Fibroblast of lung (primary cell): ENCODE results near the gene BCAS1. TPM values are rescaled to one million over a fixed set of nuclear protein-coding genes. Genes with fewer than 3 reads are reported as not detected.

Source experiments
- DNase-seq, 2 donors: peaks; one replicate each; pipeline versions ENCODE4 v3.0.0 to v3.0.0-alpha.2; 2010; ENCODE audit warnings: low read depth in 2 of 2
- H2AFZ ChIP-seq: 2 replicates; pipeline ENCODE4 v1.5.1; 2012; ENCODE audit warnings: low read length, control low read depth, inconsistent platforms
- H3K27ac ChIP-seq: 2 replicates; pipeline ENCODE4 v1.5.1; 2011; ENCODE audit warnings: low read length, control low read depth; ENCODE audit not compliant: insufficient read depth
- H3K27me3 ChIP-seq: 2 replicates; pipeline ENCODE4 v1.5.1; 2011; ENCODE audit warnings: mild to moderate bottlenecking, low read length; ENCODE audit not compliant: control insufficient read depth, insufficient read depth
- H3K36me3 ChIP-seq: 2 replicates; pipeline ENCODE4 v1.5.1; 2011; ENCODE audit warnings: low read length; ENCODE audit not compliant: control insufficient read depth, insufficient read depth
- H3K4me1 ChIP-seq: 2 replicates; pipeline ENCODE4 v1.5.1; 2011; ENCODE audit warnings: low read length; ENCODE audit not compliant: control insufficient read depth, insufficient read depth; ENCODE audit errors: extremely low read depth
- H3K4me2 ChIP-seq: 2 replicates; pipeline ENCODE4 v1.5.1; 2011; ENCODE audit warnings: low read length, control low read depth; ENCODE audit not compliant: insufficient read depth; ENCODE audit errors: extremely low read depth
- H3K4me3 ChIP-seq, 4 experiments: fragments of 200-600 bp in 1 of 4; sonication (generic) in 1 of 4; replicated peaks in 1 of 4; 2 replicates each; pipeline ENCODE4 v1.5.1; 2011 to 2016; ENCODE audit warnings: low read length in 4 of 4, low read depth in 3 of 4, mild to moderate bottlenecking in 3 of 4, control low read depth in 2 of 4, inconsistent platforms in 1 of 4, mixed read lengths in 1 of 4; ENCODE audit not compliant: insufficient read depth in 1 of 4; ENCODE audit errors: control extremely low read depth in 1 of 4
- H3K79me2 ChIP-seq: 2 replicates; pipeline ENCODE4 v1.5.1; 2012; ENCODE audit warnings: mild to moderate bottlenecking, low read length, inconsistent platforms; ENCODE audit not compliant: control insufficient read depth, insufficient read depth
- H3K9ac ChIP-seq: 2 replicates; pipeline ENCODE4 v1.5.1; 2011; ENCODE audit warnings: mild to moderate bottlenecking, low read length, control low read depth; ENCODE audit not compliant: insufficient read depth
- H3K9me3 ChIP-seq: 2 replicates; pipeline ENCODE4 v1.5.1; 2012; ENCODE audit warnings: low read depth, low read length; ENCODE audit not compliant: control insufficient read depth, insufficient read depth
- H4K20me1 ChIP-seq: 2 replicates; pipeline ENCODE4 v1.5.1; 2011; ENCODE audit warnings: low read length; ENCODE audit not compliant: control insufficient read depth, insufficient read depth; ENCODE audit errors: extremely low read depth
- EZH2 ChIP-seq: IDR thresholded peaks from 2 replicates; pipeline ENCODE4 v1.5.1; 2012; ENCODE audit warnings: low read length, control low read depth, mild to moderate bottlenecking; ENCODE audit errors: missing control alignments
- polyA plus RNA-seq, 2 donors: library from polyadenylated mRNA; depleted of rRNA in 1 of 2; stranded (reverse) in 1 of 2; unstranded in 1 of 2; fragments of >200 nt; gene quantifications; 2 replicates each; pipeline ENCODE4 v1.2.1, GENCODE V29; 2011 to 2012; ENCODE audit warnings: missing spikeins in 1 of 2
- total RNA-seq: library from RNA; depleted of rRNA; stranded (reverse); fragments of >200 nt; gene quantifications from 2 replicates; pipeline ENCODE4 v1.2.1, GENCODE V29; 2014
- TF ChIP-seq, protein P1 (sequence below), 2 donors: IDR thresholded peaks in 1 of 2; conservative IDR thresholded peaks in 1 of 2; 1 replicate in 1 of 2; 2 replicates in 1 of 2; pipeline ENCODE4 v1.5.1; 2011 to 2012; ENCODE audit warnings: low read length in 2 of 2, control low read depth in 1 of 2, inconsistent platforms in 1 of 2, low read depth in 1 of 2, mild to moderate bottlenecking in 1 of 2

BCAS1 gene
- total and polyA plus RNA-seq, 2 donors (not counting 1 experiment from before 2014, with no cell fraction given) = 0.17 TPM; not detected in 1

DNA sequence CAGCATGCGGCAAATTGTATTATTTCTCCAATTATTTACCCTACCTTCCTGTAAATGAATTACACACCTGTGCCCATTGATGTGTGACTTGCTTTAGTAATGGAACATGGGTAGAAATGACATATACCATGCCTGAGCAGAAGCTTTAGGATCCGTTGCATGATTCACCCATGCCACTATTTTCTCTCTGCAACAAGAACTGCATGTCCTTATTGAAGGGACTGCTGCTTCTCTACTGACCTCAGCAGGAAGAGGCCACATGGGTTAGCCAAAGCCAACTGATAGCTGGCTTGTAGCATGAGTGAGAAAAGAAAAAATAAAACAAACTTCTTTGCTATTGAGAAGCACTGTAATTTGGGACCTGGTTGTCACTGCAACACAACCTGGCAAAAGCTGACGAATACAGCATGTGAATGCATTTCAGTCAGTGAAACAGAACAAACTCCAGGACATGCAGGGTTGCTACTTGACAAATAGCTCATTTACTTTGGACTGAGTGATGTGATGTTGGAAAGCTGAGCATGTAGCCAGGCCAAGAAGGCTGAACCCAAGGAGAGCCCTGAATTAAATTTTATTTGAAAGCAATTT lies 99.2 kb downstream of the BCAS1 start:
- H3K4me3 ChIP-seq = no peak overlapping the region
- no peaks in the 10 kb centered on the region for H3K4me1 ChIP-seq
- H3K4me2 ChIP-seq = no peak overlapping the region
- H3K9me3 ChIP-seq = no peaks in the 10 kb centered on the region
- H2AFZ ChIP-seq = no peak overlapping the region
- H3K27me3 ChIP-seq = no peaks in the 10 kb centered on the region
- no peak for DNase-seq
- no peaks in the 10 kb centered on the region for H3K79me2 ChIP-seq
- H4K20me1 ChIP-seq = no peaks in the 10 kb centered on the region
- H3K36me3 ChIP-seq = no peaks in the 10 kb centered on the region
- no peak overlapping the region for H3K27ac ChIP-seq
- no peak for TF ChIP-seq EZH2
- TF ChIP-seq, protein P1, sequence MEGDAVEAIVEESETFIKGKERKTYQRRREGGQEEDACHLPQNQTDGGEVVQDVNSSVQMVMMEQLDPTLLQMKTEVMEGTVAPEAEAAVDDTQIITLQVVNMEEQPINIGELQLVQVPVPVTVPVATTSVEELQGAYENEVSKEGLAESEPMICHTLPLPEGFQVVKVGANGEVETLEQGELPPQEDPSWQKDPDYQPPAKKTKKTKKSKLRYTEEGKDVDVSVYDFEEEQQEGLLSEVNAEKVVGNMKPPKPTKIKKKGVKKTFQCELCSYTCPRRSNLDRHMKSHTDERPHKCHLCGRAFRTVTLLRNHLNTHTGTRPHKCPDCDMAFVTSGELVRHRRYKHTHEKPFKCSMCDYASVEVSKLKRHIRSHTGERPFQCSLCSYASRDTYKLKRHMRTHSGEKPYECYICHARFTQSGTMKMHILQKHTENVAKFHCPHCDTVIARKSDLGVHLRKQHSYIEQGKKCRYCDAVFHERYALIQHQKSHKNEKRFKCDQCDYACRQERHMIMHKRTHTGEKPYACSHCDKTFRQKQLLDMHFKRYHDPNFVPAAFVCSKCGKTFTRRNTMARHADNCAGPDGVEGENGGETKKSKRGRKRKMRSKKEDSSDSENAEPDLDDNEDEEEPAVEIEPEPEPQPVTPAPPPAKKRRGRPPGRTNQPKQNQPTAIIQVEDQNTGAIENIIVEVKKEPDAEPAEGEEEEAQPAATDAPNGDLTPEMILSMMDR (conservative IDR thresholded peaks at IDR 0.05 in 1 of 2, IDR thresholded peaks at IDR 0.05 in 1 of 2; ENCODE audit: low read depth in 1 of 2, low read length in 2 of 2) = no peak
- H3K9ac ChIP-seq = no peak overlapping the region

DNA sequence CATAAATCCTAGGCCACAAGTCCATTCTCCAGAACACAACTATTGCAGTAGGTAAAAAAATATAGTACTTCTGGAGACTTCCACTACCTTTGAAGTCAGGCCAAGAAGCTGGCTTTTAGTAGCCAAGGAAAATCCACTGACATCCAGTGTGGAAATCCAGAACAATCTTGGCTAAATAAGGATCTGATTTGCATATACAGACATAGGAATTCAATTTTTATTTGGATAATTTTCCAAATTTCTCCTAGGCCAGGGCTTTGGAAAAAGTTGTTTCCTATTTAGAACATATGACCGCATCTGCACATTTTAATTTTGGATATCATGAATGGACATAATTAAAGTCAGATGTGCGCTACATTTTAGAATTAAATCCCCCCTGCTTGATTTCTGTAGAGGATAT lies 100.2 kb downstream of the BCAS1 start:
- TF ChIP-seq, protein P1 (conservative IDR thresholded peaks at IDR 0.05 in 1 of 2, IDR thresholded peaks at IDR 0.05 in 1 of 2; ENCODE audit: low read depth in 1 of 2, low read length in 2 of 2) = no peak
- no peak for TF ChIP-seq EZH2
- Histone ChIP-seq H4K20me1 (no peaks in the 10 kb centered on the region), H3K4me3 (no peak overlapping the region), H2AFZ (no peak overlapping the region), H3K27ac (no peak overlapping the region), H3K4me2 (no peak overlapping the region), H3K79me2 (no peaks in the 10 kb centered on the region), H3K9ac (no peak overlapping the region), H3K27me3 (no peaks in the 10 kb centered on the region), H3K36me3 (no peaks in the 10 kb centered on the region), H3K9me3 (no peaks in the 10 kb centered on the region), H3K4me1 (no peaks in the 10 kb centered on the region)
- no peak for DNase-seq

DNA sequence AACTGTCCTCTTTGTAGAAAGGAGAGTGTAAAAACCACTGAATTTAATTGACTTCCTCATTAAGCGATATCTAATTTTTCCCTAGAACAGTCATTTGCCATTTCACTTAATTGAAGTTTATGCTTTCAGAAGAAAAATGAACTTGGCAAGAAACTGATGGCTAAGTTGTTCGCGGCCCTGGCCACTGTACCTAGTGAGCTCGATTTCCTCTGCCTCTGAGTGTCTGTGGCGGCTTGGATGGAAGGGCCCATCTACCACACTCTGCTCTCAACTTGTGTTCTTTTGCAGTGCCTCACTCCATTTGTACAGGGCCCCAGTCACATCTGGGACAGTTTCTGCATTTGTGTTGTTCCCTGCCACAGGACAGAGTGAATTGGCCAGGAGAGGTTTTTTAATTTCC lies 102.9 kb downstream of the BCAS1 start:
- no peak for DNase-seq
- H3K36me3 ChIP-seq = no peaks in the 10 kb centered on the region
- TF ChIP-seq EZH2 = no peak
- TF ChIP-seq, protein P1 (conservative IDR thresholded peaks at IDR 0.05 in 1 of 2, IDR thresholded peaks at IDR 0.05 in 1 of 2; ENCODE audit: low read depth in 1 of 2, low read length in 2 of 2) = no peak
- H3K4me2 ChIP-seq = no peak overlapping the region
- no peak overlapping the region for H3K9ac ChIP-seq
- H3K9me3 ChIP-seq = no peaks in the 10 kb centered on the region
- no peaks in the 10 kb centered on the region for H3K79me2 ChIP-seq
- H2AFZ ChIP-seq = no peak overlapping the region
- no peaks in the 10 kb centered on the region for H3K27me3 ChIP-seq
- no peak overlapping the region for H3K27ac ChIP-seq
- no peaks in the 10 kb centered on the region for H4K20me1 ChIP-seq
- H3K4me1 ChIP-seq = no peaks in the 10 kb centered on the region
- no peak overlapping the region for H3K4me3 ChIP-seq
